NOMO-1 treated with dmso at 0.1 percent for 144 hours (cell line): Measurements from ENCODE around the gene LECT2.

Source experiments
- DNase-seq: peaks from one replicate; lab custom pipeline; 2025; ENCODE audit not compliant: unreplicated experiment; lab: John Stamatoyannopoulos, UW

LECT2 gene

GRCh38 chr5:135937245-135937911, 17.4 kb downstream of the LECT2 start:
- DNase-seq: no peak

GRCh38 chr5:135934939-135935338, 19.8 kb downstream of the LECT2 start:
- DNase-seq: no peak

- DNase-seq: no peak
These were observed 23.9 kb downstream of the LECT2 start for GRCh38 chr5:135930949-135931295.

- no peak for DNase-seq
These were observed 24.5 kb downstream of the LECT2 start for GRCh38 chr5:135930029-135930948.

GRCh38 chr5:135921388-135921787, 33.4 kb downstream of the LECT2 start:
- DNase-seq: no peak

GRCh38 chr5:135920199-135920598, 34.6 kb downstream of the LECT2 start:
- no peak for DNase-seq

GRCh38 chr5:135916638-135917263, 38.0 kb downstream of the LECT2 start:
- DNase-seq: no peak

GRCh38 chr5:135915466-135916001, 39.2 kb downstream of the LECT2 start:
- DNase-seq: no peak

GRCh38 chr5:135913713-135914626, 40.8 kb downstream of the LECT2 start:
- DNase-seq: no peak

- DNase-seq: no peak
These were observed 49.6 kb downstream of the LECT2 start for GRCh38 chr5:135905144-135905543.

- DNase-seq: no peak
These were observed 53.1 kb downstream of the LECT2 start for GRCh38 chr5:135901633-135902032.

GRCh38 chr5:135900276-135900675, 54.5 kb downstream of the LECT2 start:
- no peak for DNase-seq

GRCh38 chr5:135898651-135899050, 56.1 kb downstream of the LECT2 start:
- DNase-seq: no peak
